Astrocyte of the spinal cord (primary cell): ENCODE results near the gene NADK2.
A peak's percentile ranks its signal among the peaks of the same experiment; 100 is the strongest.
"Not testable (repeated sequence)": the region's sequence is repeated elsewhere in the genome, so short reads cannot be mapped to it uniquely, and the experiment has no call there.

Experiments used
- DNase-seq: peaks from one replicate; pipeline ENCODE4 v3.0.0; 2011; ENCODE audit warnings: low read depth, low spot score
- H3K4me3 ChIP-seq: 2 replicates; pipeline ENCODE4 v1.5.1; 2011; ENCODE audit warnings: low read depth, mild to moderate bottlenecking, low read length, moderate library complexity
- in situ Hi-C: cut with HindIII; loops from 2 replicates; pipeline ENCODE4 v1.10.0; 2017; ENCODE audit warnings: low sequenced_read_pairs
- TF ChIP-seq, protein P1 (sequence below): IDR thresholded peaks from 2 replicates; pipeline ENCODE4 v1.5.1; 2012; ENCODE audit warnings: low read depth, mild to moderate bottlenecking, low read length, inconsistent platforms

Gene NADK2

DNA sequence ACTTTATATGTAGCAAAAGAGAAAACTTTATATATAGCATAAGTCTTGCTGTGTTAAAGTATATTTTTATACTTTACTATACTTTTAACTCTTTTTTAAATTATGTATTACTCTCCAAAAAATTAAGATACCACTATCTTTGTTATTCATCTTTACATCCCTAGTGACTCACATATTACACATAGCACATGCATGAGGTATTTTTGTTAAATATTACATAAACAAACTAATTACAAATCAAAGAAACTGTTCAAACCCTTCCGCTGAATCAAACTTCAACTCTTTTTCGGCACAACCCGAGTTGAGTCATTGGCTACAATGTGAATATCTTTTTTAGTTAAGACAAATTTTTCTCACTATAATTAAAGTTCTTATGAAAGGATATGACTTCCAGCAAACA is 32.1 kb downstream of the NADK2 start:
- in situ Hi-C loops, result no loop called here
- no peak overlapping the region for H3K4me3 ChIP-seq
- TF ChIP-seq, protein P1, sequence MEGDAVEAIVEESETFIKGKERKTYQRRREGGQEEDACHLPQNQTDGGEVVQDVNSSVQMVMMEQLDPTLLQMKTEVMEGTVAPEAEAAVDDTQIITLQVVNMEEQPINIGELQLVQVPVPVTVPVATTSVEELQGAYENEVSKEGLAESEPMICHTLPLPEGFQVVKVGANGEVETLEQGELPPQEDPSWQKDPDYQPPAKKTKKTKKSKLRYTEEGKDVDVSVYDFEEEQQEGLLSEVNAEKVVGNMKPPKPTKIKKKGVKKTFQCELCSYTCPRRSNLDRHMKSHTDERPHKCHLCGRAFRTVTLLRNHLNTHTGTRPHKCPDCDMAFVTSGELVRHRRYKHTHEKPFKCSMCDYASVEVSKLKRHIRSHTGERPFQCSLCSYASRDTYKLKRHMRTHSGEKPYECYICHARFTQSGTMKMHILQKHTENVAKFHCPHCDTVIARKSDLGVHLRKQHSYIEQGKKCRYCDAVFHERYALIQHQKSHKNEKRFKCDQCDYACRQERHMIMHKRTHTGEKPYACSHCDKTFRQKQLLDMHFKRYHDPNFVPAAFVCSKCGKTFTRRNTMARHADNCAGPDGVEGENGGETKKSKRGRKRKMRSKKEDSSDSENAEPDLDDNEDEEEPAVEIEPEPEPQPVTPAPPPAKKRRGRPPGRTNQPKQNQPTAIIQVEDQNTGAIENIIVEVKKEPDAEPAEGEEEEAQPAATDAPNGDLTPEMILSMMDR, result no peak
- DNase-seq, result no peak

DNA sequence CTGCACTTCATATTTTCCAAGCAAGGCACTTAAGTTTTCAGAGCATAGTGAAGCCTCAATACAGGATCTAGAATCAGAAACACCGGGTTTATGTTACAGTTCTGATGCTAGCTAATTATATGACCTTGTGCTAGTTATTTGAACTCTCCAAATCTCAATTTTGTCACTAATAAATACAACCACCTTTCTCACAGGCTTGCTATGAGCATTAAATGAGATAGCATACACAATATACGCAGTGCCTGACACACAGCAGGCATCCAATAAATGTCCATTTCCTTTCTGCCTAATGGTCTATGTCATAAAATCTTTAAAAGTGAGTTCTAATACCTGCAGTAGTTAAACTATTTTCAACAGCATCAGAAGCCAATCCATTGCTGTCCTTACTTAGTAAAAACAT is 32.9 kb downstream of the NADK2 start:
- no peak overlapping the region for H3K4me3 ChIP-seq
- no peak for DNase-seq
- in situ Hi-C loops, result no loop called here
- TF ChIP-seq, protein P1, result no peak

DNA sequence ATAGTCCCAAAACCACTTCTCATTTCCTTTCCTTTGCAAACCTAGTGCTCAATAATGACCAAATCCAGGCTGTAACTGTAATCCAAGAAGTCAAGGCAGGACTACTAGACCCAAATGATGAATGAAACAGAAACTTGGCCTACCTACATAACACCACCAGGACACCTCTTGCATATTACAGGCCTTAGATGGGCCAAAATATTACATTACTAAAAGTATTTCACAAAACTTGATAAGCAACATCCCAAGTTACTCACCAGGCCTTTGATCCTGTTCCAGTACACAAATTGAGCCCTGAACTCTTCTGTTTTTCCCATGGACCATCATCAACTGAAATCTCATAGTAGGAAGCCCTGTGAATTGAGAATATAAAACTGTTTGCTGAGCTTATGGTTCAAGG is 34.8 kb downstream of the NADK2 start:
- DNase-seq, result no peak
- TF ChIP-seq, protein P1, result no peak
- in situ Hi-C loops, result no loop called here
- no peak overlapping the region for H3K4me3 ChIP-seq

DNA sequence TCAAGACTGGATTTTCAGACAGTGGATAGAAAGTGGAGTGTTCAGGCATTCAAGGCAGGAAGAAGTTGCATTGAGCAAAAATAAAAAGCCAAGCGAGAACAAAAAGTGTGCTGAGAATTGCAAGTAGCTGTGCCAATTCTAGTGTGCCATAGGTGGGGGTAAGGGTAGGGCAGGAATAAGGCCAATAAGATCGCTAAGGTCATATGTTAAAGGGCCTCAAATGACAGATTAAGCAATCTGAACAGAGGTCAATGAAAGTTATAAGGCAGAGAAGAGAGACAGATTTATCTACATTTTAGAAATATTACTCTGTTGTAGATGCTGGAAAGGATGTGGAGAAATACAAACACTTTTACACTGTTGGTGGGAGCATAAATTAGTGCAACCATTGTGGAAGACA is 36.4 kb downstream of the NADK2 start:
- no peak for DNase-seq

DNA sequence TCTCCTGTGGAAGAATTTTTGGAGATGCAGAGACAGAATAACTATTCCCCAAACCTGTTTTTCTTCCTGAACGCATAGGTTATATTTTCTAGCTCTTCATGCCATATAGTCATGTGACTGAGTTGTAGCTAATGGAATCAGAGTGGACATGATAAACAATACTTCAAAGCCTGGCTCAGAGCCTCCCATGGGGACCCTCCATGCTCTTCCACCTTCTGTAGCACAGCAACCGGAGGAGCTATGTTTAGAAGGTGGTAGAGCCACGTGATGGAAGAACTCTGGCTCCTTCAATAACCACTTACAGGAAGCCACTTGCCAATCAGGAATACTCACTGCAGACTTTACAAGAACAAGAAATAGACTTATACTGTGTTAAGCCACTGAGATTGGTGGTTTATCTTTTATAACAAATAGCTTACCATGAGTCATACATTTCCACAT is 39.2 kb downstream of the NADK2 start:
- in situ Hi-C loops, result no loop called here
- peak; percentile 30 for DNase-seq
- TF ChIP-seq, protein P1, result no peak

More for the DNA sequence above, 36.4 kb downstream of the NADK2 start:
- TF ChIP-seq, protein P1, result no peak
- H3K4me3 ChIP-seq, result no peak overlapping the region
- in situ Hi-C loops, result no loop called here

DNA sequence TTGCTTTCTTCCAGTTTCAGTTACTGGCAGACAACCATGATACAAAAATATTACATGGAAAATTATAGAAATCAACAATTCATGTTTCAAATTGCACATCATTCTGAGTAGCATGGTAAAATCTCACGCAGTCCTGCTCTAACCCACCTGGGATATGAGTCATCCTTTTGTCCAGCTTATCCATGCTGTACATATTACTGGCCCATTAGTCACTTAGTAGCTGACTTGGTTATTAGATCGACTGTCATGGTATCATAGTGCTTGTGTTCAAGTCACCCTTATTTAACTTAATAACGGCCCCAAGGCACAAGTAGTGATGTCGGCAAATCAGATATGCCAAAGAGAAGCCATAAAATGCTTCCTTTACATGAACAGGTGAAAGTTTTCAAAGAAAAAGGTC is 41.2 kb downstream of the NADK2 start:
- TF ChIP-seq, protein P1, result no peak

More for the DNA sequence above, 39.2 kb downstream of the NADK2 start:
- H3K4me3 ChIP-seq, result no peak overlapping the region

DNA sequence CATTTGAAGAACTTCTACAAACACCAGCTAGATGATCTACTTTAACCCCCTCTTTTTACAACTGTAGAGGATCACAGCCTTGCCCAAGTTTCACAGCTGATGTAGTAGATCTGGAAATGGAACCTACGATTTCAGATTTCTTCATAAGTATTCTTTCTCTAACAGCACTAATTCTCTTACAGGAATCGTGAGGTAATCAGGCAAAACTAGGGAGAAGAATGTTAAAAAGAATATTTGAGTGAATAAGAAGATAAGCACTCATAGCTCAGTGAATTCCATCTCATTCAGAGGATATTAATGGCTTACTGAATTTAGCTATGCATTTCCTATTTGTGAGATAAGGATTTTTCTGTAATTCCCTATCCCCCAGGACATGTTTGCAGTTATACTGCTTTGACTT is 42.1 kb downstream of the NADK2 start:
- in situ Hi-C loops, result no loop called here
- no peak overlapping the region for H3K4me3 ChIP-seq
- no peak for DNase-seq
- TF ChIP-seq, protein P1, result no peak

More for the DNA sequence above, 41.2 kb downstream of the NADK2 start:
- in situ Hi-C loops, result no loop called here
- DNase-seq, result no peak
- H3K4me3 ChIP-seq, result no peak overlapping the region

DNA sequence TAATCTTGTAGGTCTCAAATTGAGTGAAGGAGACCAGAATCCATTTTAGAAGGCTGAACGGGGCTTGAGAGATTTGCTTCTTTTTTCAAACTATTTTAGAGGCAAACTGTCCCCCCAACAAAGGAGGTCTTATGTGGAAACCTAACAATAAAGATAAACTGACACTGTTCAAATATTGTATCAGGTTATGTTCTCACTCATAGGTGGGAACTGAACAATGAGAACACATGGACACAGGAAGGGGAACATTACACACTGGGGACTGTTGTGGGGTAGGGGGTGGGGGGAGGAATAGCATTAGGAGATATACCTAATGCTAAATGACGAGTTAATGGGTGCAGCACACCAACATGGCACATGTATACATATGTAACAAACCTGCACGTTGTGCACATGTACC is 42.9 kb downstream of the NADK2 start:
- DNase-seq, H3K4me3 ChIP-seq, in situ Hi-C loops: not testable (repeated sequence)
